SH-SY5Y (cell line): Measurements from ENCODE around the gene MTG2.

Source experiments
- GATA2 ChIP-seq: IDR thresholded peaks from 2 replicates; pipeline ENCODE4 v1.6.1; 2011; ENCODE audit warnings: mild to moderate bottlenecking, low read depth, low read length
- GATA3 ChIP-seq: IDR thresholded peaks from 2 replicates; pipeline ENCODE4 v1.6.1; 2011; ENCODE audit warnings: low read depth, mild to moderate bottlenecking, low read length, moderate library complexity

The MTG2 gene

DNA sequence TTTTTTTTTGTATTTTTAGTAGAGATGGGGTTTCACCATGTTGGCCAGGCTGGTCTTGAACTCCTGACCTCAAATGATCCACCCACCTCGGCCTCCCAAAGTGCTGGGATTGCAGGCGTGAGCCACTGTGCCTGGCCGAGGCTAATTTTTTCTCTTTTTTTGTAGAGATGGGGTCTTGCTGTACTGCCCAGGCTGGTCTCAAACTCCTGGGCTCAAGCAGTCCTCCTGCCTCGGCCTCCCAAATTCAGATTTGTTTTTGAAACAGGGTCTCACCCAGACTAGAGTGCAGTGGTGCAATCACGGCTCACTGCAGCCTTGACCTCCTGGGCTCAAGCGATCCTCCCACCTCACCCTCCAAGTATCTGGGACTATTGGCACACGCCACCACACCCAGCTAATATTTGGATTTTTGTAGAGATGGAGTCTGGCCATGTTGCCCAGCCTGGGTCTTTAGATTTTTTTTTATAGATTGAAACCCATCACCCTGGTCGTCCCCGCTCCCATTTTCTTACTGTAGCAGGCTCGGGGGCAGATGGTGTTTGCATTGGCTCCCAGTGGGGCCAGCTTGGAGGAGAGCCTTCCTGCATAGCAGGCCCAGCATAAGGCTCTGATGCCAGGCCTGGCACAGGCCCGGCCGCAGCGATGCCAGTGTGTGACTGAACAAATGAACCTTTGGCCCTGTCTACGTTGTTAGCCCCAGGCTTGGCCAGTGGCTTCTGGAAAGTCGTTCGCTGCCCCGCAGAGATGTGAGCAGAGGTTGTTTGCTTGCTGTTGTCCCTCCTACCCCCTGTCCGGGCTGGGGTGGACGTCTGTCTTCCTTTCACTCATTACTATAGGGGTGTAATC is 4.3 kb upstream of the MTG2 start:
- no peak for TF ChIP-seq GATA3
- no peak for TF ChIP-seq GATA2

GRCh38 chr20:62179162-62179504 is 3.7 kb upstream of the MTG2 start:
- TF ChIP-seq GATA3 (no peak), GATA2 (no peak)

DNA sequence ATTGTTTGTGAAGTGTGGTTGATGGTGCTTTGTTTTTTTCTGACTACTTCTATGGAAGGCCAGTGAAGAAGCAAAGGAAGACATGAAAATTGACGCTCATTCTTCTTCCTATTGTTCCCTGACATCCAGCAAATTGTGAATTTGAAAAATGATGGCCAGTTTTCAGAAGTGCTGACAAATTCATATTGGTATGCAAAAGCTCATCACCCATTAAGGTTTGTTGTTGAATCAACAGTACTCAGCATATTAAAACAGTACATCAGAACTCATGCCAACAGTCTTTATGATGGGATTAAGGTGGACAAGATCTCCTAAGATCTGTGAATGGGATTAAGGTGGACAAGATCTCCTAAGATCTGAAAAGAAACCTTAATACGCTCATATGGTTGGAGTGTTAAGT is 1.0 kb upstream of the MTG2 start:
- TF ChIP-seq GATA2 = no peak
- no peak for TF ChIP-seq GATA3

DNA sequence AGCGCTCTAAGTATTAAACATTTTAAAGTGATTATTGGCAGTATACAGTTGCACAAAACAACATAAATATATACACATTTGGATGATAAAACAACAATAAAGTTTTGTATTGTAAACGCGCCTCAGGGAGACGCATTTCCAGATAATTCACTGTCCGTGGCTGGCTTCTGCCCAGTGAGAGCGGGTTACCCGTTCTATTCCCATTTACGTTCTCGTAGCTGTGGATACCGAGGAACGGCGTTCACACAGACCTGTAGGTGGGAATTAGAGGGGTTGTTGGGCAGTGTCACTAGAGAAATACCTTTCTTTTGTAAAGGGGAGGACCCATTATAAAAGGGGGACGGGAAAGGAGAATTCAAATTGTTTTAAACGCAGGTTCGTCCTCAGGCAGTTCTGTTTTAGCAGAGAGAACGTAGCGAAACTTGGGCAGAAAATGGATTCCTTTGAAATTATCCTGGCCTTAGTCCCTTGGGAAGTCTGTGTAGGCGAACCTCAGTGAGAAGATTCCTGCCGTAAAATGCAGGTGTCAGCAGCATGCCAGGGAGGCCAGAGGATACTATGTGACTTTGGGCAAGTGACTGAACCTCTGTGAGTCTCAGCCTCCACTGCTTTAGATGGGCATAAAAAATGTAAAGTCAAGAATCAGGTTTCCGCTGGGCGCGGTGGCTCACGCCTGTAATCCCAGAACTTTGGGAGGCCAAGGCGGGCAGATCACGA is 756 bp downstream of the MTG2 start:
- TF ChIP-seq GATA3 = no peak

GRCh38 chr20:62186096-62186426 is 3.2 kb downstream of the MTG2 start:
- TF ChIP-seq GATA3 = no peak
- no peak for TF ChIP-seq GATA2

GRCh38 chr20:62186887-62187866 is 4.3 kb downstream of the MTG2 start:
- TF ChIP-seq GATA3 (no peak), GATA2 (no peak)

DNA sequence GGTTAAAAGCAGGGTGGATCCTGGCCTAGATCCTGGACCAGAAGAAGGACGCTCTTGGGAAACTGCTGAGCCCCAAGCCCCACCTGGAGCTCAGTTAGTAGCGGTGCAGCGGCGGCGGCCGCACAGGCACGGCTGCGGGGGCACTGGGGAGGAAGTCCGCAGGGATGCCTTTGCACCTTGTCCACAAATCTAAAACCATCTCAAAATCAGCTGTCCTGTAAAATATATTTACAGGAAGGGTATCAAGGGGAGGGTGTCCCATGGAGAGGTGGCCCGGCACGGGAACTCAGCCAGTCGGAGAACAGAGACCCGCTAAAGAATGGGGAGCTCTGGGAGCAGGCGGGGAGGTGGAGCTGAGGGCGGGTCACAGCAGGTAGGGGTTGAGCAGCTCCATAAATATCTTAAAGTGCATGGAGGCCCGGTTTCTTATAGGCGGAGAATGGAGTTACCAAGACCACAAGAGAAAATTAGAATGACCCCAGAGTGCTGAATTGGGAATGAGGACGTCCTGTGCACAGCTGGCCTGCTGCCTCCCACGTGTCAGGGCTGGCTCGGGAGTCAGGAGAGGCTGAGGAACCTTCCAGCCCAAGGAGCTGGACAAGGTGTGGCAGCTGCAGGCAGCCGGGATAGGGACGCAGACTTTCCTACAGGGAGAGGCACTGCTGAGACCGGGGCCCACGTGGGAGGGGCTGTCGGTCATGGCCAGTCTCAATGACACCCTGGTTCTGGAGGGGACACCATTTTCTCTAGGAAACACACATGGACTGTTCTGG is 8.0 kb downstream of the MTG2 start:
- TF ChIP-seq GATA2 = no peak
- no peak for TF ChIP-seq GATA3

- no peak for TF ChIP-seq GATA3
- TF ChIP-seq GATA2 = no peak
Measured at GRCh38 chr20:62191781-62192559, 9.1 kb downstream of the MTG2 start.

DNA sequence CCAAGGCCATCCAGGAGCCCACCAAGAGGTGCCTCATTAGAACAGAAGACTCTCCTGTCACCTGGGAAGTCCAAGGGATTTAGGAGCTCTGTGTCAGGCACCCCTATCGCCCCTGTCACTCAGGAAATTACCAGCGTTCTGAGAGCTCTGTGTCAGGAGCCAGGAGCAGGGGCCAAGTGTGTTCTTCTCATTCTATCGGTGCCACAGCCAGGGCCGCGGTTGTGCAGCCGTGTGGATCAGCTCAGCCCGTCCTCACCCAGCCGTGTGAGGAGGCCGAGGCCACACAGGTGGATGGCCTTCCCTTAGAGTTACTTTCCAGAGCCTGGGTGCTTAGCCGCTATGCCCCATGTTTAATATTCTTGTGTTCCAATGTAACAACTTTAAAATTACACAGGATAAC is 9.8 kb downstream of the MTG2 start:
- TF ChIP-seq GATA3 = no peak
- no peak for TF ChIP-seq GATA2

- TF ChIP-seq GATA2 (no peak), GATA3 (no peak)
Measured at GRCh38 chr20:62193079-62194025, 10.5 kb downstream of the MTG2 start.

GRCh38 chr20:62195075-62195405 is 12.2 kb downstream of the MTG2 start:
- TF ChIP-seq GATA2 = no peak
- no peak for TF ChIP-seq GATA3

- TF ChIP-seq GATA2 (no peak), GATA3 (no peak)
Measured at GRCh38 chr20:62195736-62196135, 12.9 kb downstream of the MTG2 start.

- TF ChIP-seq GATA2 (no peak), GATA3 (no peak)
Measured at GRCh38 chr20:62196286-62196685, 13.5 kb downstream of the MTG2 start.

GRCh38 chr20:62197311-62197710 is 14.5 kb downstream of the MTG2 start:
- TF ChIP-seq GATA2 = no peak
- no peak for TF ChIP-seq GATA3
